LNCaP clone FGC (cell line): ENCODE results near the gene PTPRD.

Source experiments
- DNase-seq: peaks from one replicate; pipeline ENCODE4 v3.0.0-alpha.2; 2011; ENCODE audit warnings: low read depth
- H3K4me3 ChIP-seq: 2 replicates; pipeline ENCODE4 v1.5.1; 2011; ENCODE audit warnings: mild to moderate bottlenecking, low read depth, low read length, control low read depth
- TF ChIP-seq, protein P1 (sequence below): IDR thresholded peaks from 2 replicates; pipeline ENCODE4 v1.5.1; 2012; ENCODE audit warnings: mild to moderate bottlenecking; ENCODE audit not compliant: control insufficient read depth, insufficient read depth; ENCODE audit errors: extremely low read depth

The PTPRD gene

DNA sequence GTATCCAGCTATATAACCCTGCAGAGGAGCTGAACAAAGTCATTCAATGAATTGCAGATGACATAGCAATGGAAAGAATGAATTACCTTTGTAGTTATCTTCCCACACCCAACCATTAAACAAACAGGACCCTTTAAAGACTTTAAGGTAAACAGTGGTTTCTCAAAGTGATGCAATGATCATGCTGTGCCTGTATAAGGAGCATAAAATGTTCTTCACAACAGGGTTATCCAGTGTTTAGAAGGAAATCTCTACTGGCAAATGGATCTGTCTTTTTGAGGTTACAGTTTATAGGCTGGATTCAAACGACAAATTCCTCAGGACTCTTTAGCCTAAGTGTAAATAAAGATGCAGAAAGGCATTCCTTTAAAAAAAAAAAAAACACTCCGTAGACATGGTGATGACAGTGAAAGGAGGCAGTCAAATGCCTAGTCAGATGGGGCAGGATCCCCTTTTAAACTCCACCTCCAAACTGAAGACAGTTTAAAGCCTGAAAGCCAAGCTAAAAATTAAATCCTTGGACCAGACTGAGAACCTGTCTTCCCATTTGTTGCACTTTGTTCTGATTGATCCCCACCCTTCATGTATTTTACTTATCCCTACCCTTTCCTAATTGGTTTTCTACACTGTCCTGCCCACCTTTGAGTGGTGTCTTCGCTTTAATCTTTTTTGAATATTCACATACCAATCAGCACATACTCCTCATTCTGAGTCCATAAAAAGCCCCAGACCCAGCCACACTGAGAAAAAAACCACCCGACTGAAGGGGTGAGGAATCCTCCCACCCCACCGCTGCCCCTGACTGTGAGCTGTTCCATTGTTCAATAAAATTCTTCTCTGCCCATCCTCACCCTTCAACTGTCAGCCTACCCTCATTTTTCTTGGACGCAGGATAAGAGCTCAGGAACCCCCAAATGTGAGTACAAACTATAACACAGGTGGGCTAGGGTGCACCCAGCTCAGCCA is 2052.0 kb downstream of the PTPRD start:
- H3K4me3 ChIP-seq, result no peak overlapping the region
- DNase-seq, result no peak
- TF ChIP-seq, protein P1, sequence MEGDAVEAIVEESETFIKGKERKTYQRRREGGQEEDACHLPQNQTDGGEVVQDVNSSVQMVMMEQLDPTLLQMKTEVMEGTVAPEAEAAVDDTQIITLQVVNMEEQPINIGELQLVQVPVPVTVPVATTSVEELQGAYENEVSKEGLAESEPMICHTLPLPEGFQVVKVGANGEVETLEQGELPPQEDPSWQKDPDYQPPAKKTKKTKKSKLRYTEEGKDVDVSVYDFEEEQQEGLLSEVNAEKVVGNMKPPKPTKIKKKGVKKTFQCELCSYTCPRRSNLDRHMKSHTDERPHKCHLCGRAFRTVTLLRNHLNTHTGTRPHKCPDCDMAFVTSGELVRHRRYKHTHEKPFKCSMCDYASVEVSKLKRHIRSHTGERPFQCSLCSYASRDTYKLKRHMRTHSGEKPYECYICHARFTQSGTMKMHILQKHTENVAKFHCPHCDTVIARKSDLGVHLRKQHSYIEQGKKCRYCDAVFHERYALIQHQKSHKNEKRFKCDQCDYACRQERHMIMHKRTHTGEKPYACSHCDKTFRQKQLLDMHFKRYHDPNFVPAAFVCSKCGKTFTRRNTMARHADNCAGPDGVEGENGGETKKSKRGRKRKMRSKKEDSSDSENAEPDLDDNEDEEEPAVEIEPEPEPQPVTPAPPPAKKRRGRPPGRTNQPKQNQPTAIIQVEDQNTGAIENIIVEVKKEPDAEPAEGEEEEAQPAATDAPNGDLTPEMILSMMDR, result no peak

- DNase-seq, result no peak
- no peak overlapping the region for H3K4me3 ChIP-seq
- TF ChIP-seq, protein P1, result no peak
Measured at GRCh38 chr9:8558176-8558575, 2054.6 kb downstream of the PTPRD start.

DNA sequence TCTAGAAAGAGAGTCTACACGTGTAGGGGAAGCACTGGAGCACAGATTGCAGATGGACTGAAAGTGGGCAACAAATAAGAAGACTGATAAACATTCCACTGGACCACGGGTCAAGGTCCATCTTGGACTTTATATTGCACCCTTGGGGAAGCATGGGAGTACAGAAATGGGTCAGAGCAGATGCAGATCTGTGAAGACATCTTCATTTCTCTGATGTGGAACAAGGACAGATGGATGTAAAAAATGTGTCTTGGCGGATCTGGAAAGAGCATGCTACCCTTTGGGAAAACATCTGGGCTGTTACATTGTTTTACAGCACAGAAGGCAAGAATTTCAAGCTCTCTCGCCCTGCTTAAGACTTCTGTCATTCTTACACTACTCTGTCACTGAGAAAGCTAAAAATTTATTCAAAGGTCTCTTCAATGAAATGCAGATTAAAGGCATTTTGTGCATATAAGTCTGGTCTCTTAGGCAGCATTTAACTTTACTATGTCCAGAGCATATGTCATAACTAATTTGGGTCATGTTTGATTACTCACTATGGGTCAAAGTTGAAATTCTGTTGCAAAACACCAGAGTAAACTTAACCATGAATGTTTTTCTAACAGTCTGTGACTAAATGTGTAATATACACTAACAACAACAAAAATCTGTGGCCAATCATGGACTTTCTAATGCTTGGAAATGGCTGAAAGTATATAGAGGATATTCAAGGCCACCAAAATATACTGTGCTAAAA is 2056.9 kb downstream of the PTPRD start:
- H3K4me3 ChIP-seq, result no peak overlapping the region
- TF ChIP-seq, protein P1, result no peak
- DNase-seq, result no peak

DNA sequence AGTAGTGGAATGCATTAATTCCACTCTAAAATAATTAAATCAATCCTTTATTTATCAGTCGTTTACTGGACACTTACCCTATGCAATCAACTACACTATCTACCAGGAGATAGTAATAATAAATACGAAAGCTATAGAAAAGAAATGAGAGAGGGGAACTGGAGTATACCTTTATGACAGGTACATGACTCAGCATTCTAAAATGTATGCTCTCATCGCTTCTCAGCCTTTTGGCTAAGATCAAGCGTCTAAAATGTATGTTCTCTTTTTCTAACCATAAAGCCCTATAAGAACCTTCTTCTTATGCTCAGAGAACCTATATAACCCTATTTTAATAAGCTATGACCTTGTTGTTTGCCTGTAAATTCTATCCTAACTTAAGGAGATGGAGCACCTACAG is 2059.4 kb downstream of the PTPRD start:
- DNase-seq, result no peak
- no peak overlapping the region for H3K4me3 ChIP-seq
- TF ChIP-seq, protein P1, result no peak

DNA sequence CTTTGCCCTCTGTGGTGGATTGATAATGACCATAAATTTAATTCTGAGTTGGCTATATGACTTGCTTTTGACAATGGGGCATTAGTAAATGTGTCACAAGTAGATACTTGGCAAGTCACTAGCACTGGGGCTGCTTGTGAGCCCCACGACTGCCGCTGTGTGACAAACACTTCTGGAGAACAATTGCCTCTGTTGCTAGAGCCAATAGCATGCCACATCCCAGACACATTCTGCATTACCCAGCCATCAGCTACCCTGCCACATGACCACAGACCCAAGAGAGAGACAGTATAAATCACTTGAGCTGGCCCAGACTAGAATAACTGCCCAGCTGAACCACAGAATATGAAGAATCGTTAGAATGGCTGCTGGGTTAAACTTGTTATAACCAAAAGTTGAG is 2060.1 kb downstream of the PTPRD start:
- no peak overlapping the region for H3K4me3 ChIP-seq
- no peak for DNase-seq
- TF ChIP-seq, protein P1, result no peak

DNA sequence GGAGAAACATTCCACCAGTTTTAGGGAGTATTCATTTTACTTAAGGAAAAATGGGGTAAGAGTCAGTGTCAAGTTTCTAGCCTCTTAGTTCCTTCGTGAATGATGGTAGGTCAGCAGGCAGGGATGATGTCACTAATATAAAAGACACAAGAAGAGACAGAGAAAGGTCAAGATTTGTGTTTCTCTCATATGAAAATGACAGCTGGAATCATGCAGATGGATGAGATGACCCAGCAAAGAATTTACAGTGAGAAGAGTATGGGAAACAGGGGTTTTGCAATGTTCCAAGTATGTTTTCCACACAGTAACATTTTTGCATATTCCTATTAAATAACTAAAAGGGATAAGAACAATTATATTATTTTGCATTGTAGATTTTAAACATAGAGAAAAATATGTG is 2063.6 kb downstream of the PTPRD start:
- no peak overlapping the region for H3K4me3 ChIP-seq
- no peak for DNase-seq
- TF ChIP-seq, protein P1, result no peak
